ENCODE measurements around the gene TYROBP.

Gene TYROBP

DNA sequence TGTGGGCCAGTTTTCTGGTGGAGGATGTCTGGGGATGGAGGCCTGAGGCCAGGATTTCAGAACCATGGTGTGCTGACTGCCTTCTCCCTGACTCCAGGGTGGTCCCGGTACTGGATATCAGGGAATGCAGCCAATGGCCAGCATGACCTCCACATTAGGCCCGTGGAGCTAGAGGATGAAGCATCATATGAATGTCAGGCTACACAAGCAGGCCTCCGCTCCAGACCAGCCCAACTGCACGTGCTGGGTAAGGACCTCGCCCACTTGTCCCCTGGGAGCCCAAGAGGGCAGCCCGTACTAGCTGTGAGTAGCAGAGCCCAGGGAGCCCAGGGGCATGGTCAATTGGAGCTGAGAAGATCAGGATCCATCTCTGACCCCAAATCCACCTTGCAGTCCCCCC lies 49.8 kb downstream of the TYROBP start:
- DNase-seq (ENCODE audit: low read depth, low spot score), result no peak
- no peak overlapping the region for H3K4me3 ChIP-seq (ENCODE audit: low read length)

DNA sequence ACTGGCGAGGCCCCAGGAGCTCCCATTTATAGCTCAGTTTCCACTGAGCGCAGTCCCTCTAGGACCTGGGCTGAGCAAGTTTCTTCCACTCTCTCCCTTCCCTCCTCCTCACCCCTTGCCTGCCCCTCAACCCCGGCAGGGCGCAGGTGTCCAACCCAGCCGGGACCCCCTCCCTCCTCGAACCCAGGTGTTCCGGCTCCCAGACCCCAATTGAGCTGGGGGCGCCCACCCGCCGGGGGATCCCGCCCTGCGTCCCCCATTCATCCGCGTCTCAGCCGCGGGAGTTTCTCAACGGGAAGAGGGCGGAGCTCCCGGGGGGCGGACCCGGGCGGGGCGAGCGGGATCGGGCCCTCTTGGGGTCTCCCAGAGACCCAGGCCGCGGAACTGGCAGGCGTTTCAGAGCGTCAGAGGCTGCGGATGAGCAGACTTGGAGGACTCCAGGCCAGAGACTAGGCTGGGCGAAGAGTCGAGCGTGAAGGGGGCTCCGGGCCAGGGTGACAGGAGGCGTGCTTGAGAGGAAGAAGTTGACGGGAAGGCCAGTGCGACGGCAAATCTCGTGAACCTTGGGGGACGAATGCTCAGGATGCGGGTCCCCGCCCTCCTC lies 51.4 kb downstream of the TYROBP start, which contains the start of gene KIRREL2:
Gene KIRREL2 (plus strand): TSS at position 366 of the 604 bp plus-strand sequence. CDS start 209 bp downstream, at position 575.
- peak within 1 kb of the TSS; percentile 80 for H3K4me3 ChIP-seq (ENCODE audit: low read length)
- DNase-seq (ENCODE audit: low read depth, low spot score), result peak; percentile 49

Measured in Jurkat, Clone E6-1 (cell line).